Activated B cell treated with CpG ODN at 0.5 μM for 24 hours (primary cell): ENCODE results near the gene DUSP18. TPM values are rescaled to one million over a fixed set of nuclear protein-coding genes. Genes with fewer than 3 reads are reported as not detected.

Experiments used
- ATAC-seq: fragments of 200-7000 bp; cut with Tn5 transposase; one replicate; pipeline ENCODE4 v1.10.0; 2021; ENCODE audit warnings: low read depth, mild to moderate bottlenecking, moderate library complexity
- CTCF ChIA-PET: fragments of 350-600 bp; sonication (Branson Sonifier 250); formaldehyde crosslinking; loops from one replicate; lab custom pipeline; 2021; ENCODE audit warnings: antibody characterized with exemption; lab: Charles Lee
- POLR2A ChIA-PET: fragments of 350-600 bp; sonication (Branson Sonifier 250); formaldehyde crosslinking; loops from one replicate; lab custom pipeline; 2021; ENCODE audit warnings: antibody characterized with exemption; lab: Charles Lee
- DNase-seq: peaks from one replicate; pipeline ENCODE4 v3.0.0; 2022
- H3K27ac Mint-ChIP-seq: one replicate; pipeline ENCODE4 v1.8.0; 2020; ENCODE audit warnings: mixed read lengths
- H3K27me3 Mint-ChIP-seq: one replicate; pipeline ENCODE4 v1.8.0; 2021; ENCODE audit warnings: mixed read lengths
- H3K36me3 Mint-ChIP-seq: one replicate; pipeline ENCODE4 v1.8.0; 2021; ENCODE audit warnings: low read depth, mixed read lengths
- H3K4me1 Mint-ChIP-seq: one replicate; pipeline ENCODE4 v1.8.0; 2021; ENCODE audit warnings: mixed read lengths
- H3K4me3 Mint-ChIP-seq: one replicate; pipeline ENCODE4 v1.8.0; 2020; ENCODE audit warnings: mild to moderate bottlenecking, mixed read lengths
- H3K9me3 Mint-ChIP-seq: one replicate; pipeline ENCODE4 v1.8.0; 2020; ENCODE audit warnings: mixed read lengths
- intact Hi-C: fragments of 100-400 bp; cut with micrococcal nuclease; formaldehyde crosslinking; loops from one replicate; pipeline ENCODE4 v1.15.1; 2024
- total RNA-seq: library from RNA; stranded (reverse); gene quantifications from 2 replicates; pipeline ENCODE4 v1.2.3, GENCODE V29; 2022
- TF ChIP-seq, protein P1 (sequence below): fragments of 200-600 bp; IDR thresholded peaks from one replicate; pipeline ENCODE4 v1.8.0; 2022; ENCODE audit warnings: antibody characterized with exemption, mild to moderate bottlenecking

DUSP18 gene
- total RNA-seq, 1 donor from 2014 or later = 13.5 TPM

DNA sequence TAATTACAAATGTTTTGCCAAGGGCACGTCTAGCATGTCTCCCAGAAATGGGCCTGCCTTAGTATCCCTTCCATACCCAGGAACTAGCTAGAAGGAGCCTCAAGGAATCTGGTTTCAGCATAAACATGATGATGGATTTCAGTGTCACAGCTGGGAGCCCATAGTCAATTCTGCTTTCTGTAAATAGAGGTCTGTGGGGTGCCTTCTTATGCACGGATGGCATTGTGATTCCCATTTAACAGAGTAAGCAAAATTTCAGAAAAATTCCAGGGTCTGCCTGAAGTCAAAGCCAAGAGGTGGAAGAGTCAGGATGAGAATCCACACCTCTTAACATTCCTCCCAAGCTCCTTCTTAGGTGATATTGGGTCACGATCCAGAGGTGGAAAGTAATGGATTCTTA, 12.1 kb downstream of the DUSP18 start:
- ChIA-PET POLR2A (no interaction called here), CTCF (interaction anchor here (1.2 kb wide), 1 partner anchor 20 kb away, joined by 3 read pairs; the partner anchor contains the start of gene SLC35E4)
- Mint-ChIP-seq H3K27me3 (no peaks in the 10 kb centered on the region), H3K27ac (no peak overlapping the region), H3K9me3 (no peaks in the 10 kb centered on the region), H3K36me3 (peaks cover 29% of the 10 kb centered on the region), H3K4me3 (no peak overlapping the region), H3K4me1 (peaks cover 1% of the 10 kb centered on the region)
- ATAC-seq (no peak), DNase-seq (no peak)
- intact Hi-C loops = no loop called here
- TF ChIP-seq, protein P1, sequence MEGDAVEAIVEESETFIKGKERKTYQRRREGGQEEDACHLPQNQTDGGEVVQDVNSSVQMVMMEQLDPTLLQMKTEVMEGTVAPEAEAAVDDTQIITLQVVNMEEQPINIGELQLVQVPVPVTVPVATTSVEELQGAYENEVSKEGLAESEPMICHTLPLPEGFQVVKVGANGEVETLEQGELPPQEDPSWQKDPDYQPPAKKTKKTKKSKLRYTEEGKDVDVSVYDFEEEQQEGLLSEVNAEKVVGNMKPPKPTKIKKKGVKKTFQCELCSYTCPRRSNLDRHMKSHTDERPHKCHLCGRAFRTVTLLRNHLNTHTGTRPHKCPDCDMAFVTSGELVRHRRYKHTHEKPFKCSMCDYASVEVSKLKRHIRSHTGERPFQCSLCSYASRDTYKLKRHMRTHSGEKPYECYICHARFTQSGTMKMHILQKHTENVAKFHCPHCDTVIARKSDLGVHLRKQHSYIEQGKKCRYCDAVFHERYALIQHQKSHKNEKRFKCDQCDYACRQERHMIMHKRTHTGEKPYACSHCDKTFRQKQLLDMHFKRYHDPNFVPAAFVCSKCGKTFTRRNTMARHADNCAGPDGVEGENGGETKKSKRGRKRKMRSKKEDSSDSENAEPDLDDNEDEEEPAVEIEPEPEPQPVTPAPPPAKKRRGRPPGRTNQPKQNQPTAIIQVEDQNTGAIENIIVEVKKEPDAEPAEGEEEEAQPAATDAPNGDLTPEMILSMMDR = no peak

DNA sequence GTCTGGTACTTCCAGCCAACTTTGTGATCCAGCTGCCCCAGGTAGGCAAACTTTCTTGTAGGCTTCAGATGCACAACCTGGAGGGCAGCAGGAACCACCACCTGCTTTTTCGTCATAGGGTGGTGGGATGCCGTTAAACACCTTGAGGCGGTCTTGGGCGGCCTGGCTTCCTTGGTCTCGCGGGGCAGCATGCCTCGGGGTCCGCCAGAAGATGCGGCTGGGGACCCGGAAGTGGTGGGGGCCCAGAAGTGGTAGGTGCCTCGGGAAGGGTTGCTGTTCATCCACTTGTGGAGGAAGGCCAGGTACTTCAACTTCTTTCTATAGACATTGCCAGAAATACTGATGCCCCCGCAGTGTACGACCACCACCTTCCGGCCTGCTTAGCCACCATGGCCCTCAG, 13.3 kb downstream of the DUSP18 start:
- ATAC-seq = no peak
- Mint-ChIP-seq H3K27me3 (no peaks in the 10 kb centered on the region), H3K4me1 (peaks cover 7% of the 10 kb centered on the region), H3K36me3 (peaks cover 18% of the 10 kb centered on the region), H3K9me3 (no peaks in the 10 kb centered on the region), H3K27ac (no peak overlapping the region), H3K4me3 (no peak overlapping the region)
- CTCF ChIA-PET = interaction anchor here (1.2 kb wide), 1 partner anchor 19 kb away, joined by 3 read pairs; the partner anchor contains the start of gene SLC35E4
- TF ChIP-seq, protein P1 = no peak
- no peak for DNase-seq
- POLR2A ChIA-PET = no interaction called here
- intact Hi-C loops = no loop called here

DNA sequence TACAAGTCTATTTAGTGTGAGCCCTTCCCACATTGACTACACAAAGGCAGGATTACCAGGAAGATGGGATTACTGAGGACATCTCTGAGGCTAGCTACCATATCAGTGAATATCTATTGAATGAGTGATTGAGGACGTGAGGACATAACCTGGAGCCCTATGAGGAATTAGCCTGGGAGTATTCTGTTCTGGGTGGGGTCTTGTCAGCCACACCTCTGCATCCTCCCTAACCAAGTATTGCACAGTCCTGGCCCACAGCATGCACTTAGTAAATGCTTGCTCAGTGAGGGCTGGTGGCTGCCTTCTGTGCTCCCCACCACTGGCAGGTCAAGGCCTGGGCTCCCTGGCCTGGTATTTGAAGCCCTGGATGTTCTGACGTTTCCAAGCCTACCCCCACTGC, 14.8 kb downstream of the DUSP18 start:
- Mint-ChIP-seq H3K9me3 (no peaks in the 10 kb centered on the region), H3K27ac (no peak overlapping the region), H3K4me3 (no peak overlapping the region), H3K4me1 (peaks cover 12% of the 10 kb centered on the region), H3K36me3 (peaks cover 8% of the 10 kb centered on the region), H3K27me3 (no peaks in the 10 kb centered on the region)
- POLR2A ChIA-PET = no interaction called here
- no peak for DNase-seq
- CTCF ChIA-PET = no interaction called here
- intact Hi-C loops = no loop called here
- no peak for ATAC-seq
- TF ChIP-seq, protein P1 = no peak

DNA sequence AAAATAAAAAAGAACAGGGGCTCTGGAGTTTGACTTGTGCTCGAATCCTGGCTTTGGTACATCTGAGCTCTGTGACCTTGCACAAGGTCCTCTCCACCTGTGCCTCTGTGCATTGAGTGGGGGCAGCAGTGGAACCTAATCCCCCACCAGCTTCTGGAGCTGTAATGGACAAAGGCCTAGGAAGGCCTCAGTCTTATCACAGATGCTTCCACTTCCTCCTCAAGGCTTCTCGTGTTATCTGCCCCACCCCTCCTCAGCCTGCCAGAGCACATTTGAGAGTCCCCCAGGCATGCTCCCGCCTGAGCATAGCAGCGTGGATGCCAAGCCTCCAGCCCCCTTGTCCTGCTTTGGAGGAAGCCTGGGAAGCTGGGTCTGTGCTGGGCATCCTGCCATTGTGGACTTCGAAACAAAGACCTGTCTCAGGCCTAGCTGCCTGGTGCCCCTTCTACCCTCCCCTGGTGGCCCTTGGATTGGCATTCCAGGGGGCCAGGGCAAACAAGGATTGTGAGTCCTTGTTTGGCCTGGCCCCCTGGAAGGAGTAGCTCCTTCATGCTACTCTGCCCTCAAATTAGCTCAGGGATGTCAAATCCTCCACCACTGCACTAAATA, 17.1 kb downstream of the DUSP18 start:
- POLR2A ChIA-PET = interaction anchor here (1.4 to 3.1 kb wide), 2 partner anchors 11 to 16 kb away, joined by 8 to 23 read pairs; partner anchors contain the start of gene SLC35E4
- intact Hi-C loops = no loop called here
- no peak overlapping the region for H3K27ac Mint-ChIP-seq

More for the DNA sequence above, 17.1 kb downstream of the DUSP18 start:
- Mint-ChIP-seq H3K4me3 (no peak overlapping the region), H3K36me3 (peaks cover 8% of the 10 kb centered on the region), H3K9me3 (no peaks in the 10 kb centered on the region), H3K4me1 (peaks cover 12% of the 10 kb centered on the region), H3K27me3 (no peaks in the 10 kb centered on the region)
- CTCF ChIA-PET = interaction anchor here (1.0 to 2.7 kb wide), 2 partner anchors 16 to 269 kb away, joined by 3 to 11 read pairs; partner anchors contain the start of gene SLC35E4
- DNase-seq = no peak
- ATAC-seq = no peak
- TF ChIP-seq, protein P1 = no peak
